Suppressor macrophage (primary cell): ENCODE results near the gene SLC36A3.
"Not testable (repeated sequence)": the region's sequence is repeated elsewhere in the genome, so short reads cannot be mapped to it uniquely, and the experiment has no call there.

Source experiments
- DNase-seq, 4 experiments: peaks; one replicate each; pipeline ENCODE4 v3.0.0-alpha.2; 2020 to 2022
- total RNA-seq, 17 experiments: gene quantifications; one replicate each; lab custom pipeline; 2026; ENCODE audit warnings: mixed read lengths in 6 of 17, inconsistent platforms in 3 of 17; lab: John Stamatoyannopoulos, UW

The SLC36A3 gene
- total RNA-seq, result 0 to 3.1 (median 0) reads per million in 17 experiments

DNA sequence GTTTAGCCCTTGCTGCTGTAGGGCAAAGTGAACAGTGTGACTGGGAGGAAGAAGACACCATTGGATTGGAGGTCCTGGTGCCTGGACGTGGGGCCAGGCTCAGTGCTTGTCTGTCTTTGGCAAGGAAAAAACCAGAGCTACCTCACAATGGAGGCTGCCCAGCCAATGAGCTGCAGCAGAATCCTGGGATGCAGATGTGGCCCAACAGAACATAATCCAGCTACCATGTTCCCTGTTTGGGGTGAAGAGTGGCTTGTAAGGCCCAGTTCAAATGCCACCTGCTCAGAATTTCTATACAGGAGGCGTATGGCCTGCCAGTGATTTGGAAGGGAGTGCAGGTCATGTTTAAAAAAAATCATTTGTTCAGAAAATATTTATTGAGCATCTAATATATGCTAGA lies at the start of gene SLC36A3:
Gene SLC36A3 (minus strand): TSS at position 101 of the 400 bp plus-strand sequence. CDS start 412 bp downstream, outside the sequence.
- DNase-seq, result no peak

DNA sequence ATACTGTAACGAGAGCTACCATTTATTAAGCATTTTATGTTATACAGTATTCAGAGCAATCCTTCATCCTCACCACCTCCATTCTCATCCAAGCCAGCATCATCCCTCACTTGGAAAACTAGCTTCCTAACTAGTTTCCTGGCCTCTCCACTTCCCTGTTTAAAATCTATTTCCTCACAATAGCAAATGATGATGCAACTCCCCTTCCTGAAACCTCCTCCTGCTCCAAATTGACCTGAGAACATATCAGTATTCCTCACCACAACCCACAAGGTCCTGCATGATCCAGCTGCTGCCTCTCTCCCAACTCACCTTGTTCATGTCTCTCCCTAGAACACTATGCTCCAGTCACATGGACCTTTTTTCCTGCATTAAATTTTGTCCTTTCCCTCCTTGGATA lies 48.1 kb upstream of the SLC36A3 start:
- DNase-seq, result peak in 3 of 4 experiments; percentile 15 to 59 (median 40)

DNA sequence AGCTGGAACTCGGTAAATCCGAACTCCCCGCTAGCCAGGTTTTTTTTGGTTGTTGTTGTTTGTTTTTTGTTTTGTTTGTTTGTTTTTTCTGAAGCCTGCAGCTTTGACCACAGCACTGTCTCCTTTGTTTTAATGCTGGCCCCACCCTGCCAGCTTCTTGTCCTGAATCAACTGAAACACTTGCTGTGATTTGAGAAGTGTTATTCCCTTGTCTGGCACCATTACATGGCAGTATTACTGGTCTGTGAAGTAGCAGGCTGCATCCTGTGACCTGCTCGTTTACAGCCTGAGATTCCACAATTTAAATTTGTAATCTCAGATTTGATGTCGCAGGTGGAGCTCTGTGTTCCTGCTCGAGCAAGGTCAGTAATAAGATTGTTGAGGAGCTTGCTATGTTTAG lies 45.2 kb upstream of the SLC36A3 start:
- DNase-seq, result no peak

DNA sequence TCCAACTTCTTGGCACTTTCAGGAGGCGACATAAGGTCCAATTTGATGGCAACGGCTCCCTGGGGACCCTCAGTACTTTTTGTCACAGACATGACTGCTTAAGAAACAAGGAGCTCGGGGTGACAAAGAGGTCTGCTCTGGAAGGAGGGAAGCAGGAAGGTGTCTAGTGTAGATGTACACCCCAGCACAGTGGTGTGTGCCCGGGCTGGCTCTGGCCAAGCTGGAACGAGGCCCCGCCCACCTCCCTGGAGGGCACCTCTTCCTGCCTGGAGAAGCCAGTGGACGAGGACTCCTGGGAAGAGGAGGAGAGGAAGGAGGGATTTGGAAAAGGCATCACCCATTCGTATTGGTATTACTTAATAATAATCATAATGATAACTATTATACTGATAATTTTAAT lies 43.8 kb upstream of the SLC36A3 start, which contains the start of gene SLC36A2:
Gene SLC36A2 (minus strand): TSS at position 191 of the 400 bp plus-strand sequence. CDS start 99 bp downstream, at position 92.
- no peak for DNase-seq

DNA sequence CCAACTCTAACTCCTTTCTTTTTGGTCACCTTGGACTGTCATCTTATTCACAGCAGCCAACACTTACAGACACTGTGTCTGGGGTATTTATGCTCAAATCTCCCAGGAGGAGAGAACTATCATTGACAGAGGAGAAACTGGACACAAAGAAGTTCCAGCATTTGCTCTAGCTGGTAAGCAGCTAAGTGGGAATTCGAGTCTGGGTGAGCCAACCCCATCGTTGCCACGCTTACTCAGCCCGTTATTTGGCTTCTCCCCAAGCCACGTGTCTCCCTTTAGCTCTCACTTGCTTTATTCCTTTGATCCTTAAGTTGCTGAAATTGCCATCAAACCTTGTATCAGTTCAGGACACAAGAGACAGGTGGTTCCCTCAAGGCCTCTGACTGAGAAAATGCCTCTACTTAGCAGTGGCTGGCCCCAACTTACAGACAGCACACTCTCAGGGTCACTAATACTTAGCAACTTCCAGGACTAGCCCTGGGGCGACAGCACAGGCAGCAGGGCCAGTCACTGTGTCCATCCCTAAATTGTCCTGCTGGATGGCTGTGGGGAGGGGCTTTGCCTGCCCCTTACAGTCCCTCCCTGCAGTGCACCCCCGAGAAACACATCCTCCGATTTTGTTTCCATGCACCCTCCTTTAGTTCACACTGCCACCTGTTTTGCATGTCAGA lies 42.4 kb upstream of the SLC36A3 start:
- no peak for DNase-seq

DNA sequence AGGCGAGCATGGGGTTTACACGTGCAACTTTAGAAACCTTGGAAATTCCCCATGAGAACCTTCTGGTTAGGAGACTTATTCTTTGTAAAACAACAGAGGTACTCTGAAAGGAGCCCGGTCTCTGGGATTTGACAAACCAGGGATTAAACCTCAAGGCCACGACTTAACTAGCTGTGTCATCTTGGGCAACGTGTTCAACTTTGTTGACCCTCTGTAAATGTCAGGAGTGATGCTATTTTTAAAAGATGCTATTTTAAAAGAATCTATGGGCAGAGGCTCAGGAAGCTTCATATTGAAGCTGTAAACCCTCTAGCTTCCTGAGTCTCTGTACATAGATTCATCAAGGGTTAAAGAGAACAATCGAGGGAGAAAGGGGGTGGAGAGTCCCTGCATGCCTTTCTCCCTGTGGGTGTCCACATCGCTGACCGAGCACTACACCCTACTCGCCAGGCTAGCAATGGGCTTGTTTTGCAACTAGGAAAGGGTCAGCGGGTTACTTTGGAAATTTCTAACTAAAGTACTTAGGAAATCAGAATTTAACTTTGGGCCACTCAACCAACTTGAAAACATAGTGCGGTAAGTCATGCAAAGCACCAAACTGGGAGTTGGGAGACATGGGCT lies 41.7 kb upstream of the SLC36A3 start:
- peak; percentile 32 to 58 (median 52) for DNase-seq

DNA sequence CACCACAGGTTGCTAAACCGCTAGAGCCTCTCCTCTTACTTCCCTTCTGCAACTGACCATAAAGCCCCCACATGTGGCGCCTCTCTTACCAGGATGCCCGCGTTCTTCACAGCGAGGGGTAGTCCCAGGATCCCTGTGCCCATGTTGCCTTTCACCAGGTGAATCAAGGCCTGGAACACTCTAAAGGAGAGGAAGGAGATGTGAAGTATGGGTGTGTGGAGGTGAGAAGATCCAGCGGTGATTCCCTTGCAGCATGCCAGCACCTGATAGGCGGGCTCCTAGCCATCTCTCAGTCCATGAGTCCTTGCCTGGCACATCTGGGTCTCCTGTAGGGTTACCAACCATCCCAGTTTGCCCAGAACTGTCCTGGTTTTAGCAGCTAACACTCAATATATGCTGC lies 40.5 kb upstream of the SLC36A3 start:
- no peak for DNase-seq

DNA sequence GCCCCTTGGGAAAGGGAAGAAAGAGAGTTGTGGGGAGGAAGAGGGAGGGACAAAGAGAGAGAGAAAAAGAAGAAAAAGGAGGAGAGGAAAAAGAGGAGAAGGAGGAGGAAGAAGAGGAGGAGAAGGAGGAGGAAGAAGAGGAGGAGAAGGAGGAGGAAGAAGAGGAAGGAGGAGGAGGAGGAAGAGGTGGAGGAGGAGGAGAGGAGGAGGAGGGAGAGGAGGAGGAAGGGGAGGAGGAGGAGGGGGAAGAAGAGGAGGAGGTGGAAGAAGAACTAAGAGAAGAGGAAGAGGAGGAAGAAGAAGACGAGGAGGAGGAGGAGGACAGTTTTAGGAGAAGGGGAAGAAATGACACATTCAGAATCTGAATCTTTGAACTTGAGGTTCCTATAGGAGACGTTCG lies 36.4 kb upstream of the SLC36A3 start:
- no peak for DNase-seq

DNA sequence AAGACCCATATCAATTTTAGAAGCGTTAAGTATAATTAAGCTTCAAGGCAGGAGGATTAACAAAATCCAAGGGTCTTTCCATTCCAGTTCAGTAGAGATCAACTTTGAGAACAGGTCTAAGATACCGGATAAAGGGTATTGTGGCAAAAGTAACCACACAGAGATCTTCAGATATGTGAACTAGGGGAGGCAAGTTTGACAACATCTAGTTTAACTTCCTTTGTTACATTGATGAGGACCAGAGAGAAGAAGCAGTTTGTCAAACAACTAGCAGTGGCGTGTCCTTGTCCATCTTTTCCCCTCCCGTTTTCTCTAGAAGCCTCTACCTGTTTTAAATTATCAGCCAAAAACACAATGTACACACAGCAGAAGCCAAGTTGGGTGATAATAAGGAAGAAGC lies 35.2 kb upstream of the SLC36A3 start:
- no peak for DNase-seq

DNA sequence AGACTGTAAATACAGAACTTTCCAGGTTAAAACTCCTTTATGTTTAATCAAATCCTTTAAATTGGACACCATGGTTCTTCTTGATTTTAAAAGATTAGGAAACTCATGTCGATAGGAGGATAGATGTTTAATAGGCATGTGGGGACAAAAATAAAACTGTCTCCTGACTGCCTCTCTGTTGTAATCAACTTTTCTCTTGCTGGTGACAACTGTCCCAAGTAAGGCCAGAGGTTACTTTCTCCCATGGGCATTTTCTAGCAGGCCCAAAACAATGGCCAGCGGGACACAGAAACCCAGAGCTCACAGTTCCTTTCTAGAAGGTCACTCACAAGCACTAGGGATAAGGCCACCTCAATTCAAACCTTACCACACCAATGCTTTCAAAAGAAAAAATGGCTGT lies 29.3 kb upstream of the SLC36A3 start:
- DNase-seq, result no peak

DNA sequence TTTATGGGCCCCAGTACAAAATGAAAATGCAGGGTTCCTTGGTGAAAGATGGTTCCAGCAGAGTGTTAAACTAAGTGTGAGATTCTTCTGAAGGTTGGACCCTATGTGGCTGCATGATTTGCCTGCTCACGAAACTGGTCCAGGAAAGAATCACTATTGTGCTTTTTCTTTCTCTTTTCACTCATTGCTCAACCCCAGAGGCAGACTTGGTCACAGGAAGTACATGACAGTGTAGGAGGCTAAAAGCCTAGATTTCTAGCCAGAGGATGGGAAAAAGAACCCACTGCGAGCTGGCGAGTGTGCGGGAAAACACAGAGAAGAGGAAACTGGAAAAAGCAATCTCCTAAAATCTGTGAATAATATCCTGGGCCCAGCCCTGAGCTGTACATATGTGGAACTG lies 25.2 kb upstream of the SLC36A3 start:
- DNase-seq, result peak; percentile 50 to 65 (median 62)

DNA sequence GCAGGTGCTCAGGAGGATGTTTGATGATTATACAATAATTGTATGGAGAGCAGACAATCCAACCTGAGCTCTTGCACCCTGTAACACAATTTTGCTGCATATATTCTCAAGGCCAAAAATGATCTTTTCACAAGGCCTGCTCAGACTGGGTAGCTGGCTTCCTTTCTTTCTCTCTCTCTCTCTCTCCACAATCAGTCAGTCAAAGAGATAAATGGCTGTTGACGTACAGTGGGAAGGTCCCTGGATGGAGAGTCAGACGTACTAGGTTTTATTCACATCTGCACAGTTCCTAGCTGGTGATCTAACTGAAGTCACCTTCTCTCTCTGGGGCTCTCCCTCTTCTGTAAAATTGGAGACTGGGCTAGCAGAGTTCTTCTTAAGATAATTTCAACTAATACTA lies 24.0 kb upstream of the SLC36A3 start:
- DNase-seq, result no peak

DNA sequence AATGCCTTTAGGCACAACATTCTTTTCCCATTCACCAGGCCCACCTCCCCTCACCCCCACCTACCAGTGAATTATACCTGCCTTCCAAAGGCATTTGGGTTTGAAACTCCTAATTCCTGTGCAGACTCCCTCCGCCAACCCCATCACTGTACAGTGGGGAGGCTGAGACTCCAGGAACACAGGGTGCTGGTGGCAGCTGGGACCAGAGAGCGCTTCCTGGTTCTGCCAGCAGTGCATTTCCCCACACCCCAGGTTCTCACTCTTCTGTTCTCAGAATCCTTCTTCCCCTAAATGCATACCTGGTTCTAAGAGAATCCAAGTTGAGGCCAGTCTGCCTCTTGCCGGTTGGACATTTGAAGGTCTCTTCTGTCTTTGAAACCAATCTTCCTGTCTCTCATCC lies 22.7 kb upstream of the SLC36A3 start:
- DNase-seq, result no peak

DNA sequence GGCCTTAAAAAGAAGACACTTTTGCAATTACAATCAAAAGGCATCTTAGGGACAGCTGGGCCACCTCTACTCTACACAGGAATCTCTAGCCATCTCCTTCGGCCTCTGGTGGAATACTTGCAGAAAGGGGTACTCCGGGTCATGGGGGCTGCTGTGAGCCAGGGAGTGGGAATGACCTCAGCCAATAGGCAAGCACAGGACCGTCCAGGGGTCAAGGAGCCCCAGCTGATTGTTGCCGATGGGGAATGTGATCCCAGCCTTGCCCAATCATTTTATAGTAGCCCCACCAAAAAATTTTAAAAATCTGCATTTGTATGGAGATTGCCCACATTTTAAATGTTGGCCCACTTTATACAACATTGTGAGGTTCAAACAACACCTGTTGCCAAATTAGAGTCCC lies 16.9 kb upstream of the SLC36A3 start:
- DNase-seq, result no peak

DNA sequence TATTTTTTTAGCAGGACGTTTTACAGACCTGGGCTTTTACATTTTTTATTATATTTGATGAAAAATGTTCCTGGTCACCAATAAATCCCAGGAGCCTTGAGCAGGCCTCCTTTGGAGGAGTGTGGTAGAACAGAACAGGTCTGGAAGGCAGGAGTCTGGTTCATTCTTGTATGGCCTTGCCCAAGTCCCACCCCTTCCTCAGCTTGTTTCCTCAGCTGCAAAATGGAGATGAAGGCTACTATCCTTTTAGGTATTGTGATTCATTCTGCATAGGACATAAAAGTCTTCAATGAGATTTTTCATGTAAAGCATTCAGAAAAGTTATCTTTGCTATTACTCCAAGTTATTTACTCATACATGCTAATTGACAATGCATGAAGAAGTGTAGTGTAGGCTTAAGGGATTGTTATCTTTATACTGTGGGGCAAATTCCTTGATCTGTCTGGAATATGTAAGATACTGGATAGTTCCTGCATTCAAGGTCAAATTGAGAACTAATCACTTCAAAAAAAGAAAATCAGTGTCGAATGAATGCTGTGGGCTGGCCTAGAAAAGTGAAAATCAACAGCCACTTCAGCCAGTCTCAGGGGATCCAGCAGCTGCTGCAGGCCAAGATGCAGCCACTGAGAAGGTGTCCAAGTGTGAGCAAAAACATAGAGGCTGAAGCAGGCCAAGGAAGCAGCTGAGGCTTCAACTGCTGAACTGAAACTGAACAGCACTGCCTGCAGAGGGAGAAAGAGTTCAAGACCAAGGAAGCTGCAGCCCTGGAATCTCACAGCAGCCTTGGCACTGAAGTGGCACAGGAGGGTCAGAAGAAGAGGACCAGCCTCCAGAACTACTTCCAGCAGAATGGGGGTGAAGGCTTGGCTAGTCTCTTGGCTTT lies 15.5 kb upstream of the SLC36A3 start:
- peak in 3 of 4 experiments; percentile 31 to 48 (median 48) for DNase-seq

DNA sequence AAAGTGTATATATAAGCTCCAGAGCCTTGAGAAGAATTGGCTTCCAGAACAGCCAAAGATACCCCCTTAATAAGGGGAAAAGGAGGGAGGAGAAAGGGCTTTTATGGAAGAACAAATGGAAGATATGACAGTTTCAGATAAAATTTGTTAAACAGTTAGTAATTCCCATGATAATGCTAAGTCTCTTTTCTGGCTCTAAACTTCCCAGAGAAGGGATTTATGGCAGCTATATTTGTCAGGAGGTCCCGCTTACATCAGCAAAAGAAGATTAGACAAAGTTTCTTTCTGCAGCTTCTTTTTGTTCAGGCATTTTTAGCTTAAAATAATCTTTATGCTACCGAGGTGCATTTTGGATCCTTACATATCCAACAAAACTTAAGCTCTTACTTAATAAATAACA lies 14.3 kb upstream of the SLC36A3 start:
- no peak for DNase-seq

DNA sequence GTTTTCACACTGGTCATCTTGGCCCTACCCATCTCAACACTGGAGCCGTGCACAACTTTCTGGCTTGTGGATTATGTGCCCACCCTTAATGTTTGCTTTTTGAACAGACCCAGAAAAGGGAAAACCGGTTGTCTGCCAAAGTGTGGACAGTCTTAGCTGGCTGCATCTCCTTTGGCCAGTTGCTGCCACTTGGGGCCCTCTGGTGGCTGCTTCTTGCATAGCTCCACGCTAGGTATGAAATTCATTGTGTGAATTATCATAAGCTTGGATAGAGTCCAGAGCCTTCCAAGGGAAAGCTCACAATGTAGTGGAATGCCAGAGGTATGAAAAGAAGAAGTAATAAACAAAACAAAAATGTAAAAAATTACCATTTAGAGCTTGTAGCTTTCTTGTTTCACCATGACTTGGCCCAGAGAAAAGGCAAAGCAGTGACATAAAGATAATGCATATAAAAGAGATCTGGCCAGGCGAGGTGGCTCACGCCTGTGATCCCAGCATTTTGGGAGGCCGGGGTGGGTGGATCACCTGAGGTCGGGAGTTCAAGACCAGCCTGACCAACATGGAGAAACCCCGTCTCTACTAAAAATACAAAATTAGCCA lies 12.5 kb upstream of the SLC36A3 start:
- DNase-seq, result peak; percentile 80 to 90 (median 86)

DNA sequence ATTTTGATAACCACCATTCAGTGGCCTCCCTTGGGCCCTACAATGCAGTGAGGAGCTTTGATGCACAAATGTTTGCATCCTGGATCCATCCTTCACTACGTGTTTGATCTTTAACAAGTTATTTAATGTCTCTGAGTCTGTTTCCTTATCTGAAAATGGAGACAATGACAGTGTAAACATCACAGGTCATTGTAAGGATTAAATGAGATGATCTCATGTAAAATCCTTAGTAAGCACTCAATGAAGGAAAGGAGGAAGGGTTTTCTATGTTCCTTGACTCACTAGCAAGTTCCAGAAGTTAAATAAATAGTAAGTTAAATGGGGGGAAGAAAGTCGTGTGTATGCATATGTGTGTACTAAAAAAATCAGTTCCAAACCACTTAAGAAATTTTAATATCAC lies 9.8 kb upstream of the SLC36A3 start:
- no peak for DNase-seq

DNA sequence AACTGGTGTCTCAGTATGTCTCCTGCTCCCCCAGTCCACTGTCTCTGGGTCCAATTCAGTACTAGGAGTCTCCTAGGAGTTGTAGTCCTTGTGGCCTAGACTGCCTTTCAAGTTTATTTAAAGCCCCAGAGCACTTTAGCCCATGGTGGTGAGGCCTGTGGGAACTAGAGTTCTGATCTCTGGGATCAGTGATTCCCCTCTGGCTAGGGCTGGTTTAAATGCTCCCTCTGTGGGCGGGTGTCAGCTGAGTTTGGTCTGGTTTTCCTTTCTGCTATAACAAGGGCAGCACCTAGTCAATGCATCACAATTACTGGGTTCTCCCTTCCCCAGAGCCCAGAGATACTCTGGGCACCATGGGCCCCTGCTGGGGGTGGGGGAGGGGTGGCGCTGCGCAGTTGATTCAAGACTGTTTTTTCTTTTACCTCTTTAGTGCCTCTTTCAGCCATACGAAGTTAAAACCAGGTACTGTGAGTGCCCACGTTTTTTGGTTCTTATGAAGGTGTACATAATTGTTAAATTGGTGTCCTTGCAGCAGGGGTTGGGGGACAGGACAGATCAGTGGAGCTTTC lies 9.3 kb upstream of the SLC36A3 start:
- DNase-seq, result peak in 3 of 4 experiments; percentile 14 to 36 (median 29)

DNA sequence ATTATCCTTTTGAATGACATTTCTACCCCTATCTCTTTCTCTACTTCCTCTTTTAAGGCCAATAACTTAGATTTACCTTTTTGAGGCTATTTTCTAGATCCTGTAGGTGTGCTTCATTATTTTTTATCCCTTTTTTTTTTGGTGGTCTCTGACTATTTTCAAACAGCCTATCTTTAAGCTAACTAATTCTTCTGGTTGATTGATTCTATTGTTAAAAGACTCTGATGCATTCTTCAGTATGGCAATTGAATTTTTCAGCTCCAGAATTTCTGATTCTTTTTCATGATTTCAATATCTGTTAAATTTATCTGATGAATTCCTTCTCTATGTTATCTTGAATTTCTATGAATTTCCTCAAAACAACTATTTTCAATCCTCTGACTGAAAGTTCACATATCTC lies 7.4 kb upstream of the SLC36A3 start:
- DNase-seq, result no peak

DNA sequence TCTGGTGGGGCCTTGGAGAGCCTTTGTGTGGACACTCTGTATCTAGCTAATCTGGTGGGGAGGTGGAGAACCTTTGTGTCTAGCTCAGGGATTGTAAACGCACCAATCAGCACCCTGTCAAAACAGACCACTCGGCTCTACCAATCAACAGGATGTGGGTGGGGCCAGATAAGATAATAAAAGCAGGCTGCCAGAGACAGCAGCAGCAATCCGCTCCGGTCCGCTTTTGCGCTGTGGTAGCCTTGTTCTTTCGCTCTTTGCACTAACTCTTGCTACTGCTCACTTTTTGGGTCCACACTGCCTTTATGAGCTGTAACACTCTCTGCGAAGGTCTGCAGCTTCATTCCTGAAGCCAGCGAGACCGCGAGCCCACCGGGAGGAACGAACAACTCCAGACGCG lies 6.3 kb upstream of the SLC36A3 start:
- not testable (repeated sequence) for DNase-seq

DNA sequence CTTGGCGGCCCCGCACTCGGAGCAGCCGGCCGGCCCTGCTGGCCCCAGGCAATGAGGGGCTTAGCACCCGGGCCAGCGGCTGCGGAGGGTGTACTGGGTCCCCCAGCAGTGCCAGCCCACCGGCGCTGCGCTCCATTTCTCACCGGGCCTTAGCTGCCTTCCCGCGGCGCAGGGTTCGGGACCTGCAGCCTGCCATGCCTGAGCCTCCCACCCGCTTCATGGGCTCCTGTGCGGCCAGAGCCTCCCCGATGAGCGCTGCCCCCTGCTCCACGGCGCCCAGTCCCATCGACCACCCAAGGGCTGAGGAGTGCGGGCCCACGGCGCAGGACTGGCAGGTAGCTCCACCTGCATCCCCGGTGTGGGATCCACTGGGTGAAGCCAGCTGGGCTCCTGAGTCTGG lies 5.7 kb upstream of the SLC36A3 start:
- DNase-seq, result not testable (repeated sequence)
